ENCODE data around the gene PLCB2.

- TF ChIP-seq CTCF (IDR thresholded peaks at IDR 0.05) = peak in 1 of 6 experiments; percentile 20
- no peak for TF ChIP-seq POLR2A (IDR thresholded peaks at IDR 0.05)
Measured at GRCh38 chr15:40282147-40282868, 25.4 kb downstream of the PLCB2 start.

Data from thyroid gland (tissue), 4 donors.